ENCODE data around the gene SPARCL1.

SPARCL1 gene

DNA sequence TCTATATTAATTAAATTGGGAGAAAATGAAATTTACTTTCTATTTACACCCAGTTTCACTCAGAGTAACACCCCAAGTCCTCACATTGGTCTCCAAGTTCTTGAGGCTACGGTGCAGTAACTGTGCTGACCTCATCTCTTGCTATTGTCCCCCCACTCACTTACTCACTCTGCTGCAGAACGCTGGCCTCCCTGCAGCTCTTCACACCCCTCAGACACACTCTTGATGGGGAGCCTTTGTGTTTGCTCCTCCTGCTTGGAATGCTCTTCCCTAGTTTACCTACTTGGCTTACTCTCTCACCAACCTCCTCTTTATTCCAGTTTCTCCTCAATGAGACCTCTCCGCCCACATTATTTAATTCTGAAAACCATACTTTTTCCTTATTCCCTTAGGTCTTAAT, 22.2 kb upstream of the SPARCL1 start:
- TF ChIP-seq, protein P1, sequence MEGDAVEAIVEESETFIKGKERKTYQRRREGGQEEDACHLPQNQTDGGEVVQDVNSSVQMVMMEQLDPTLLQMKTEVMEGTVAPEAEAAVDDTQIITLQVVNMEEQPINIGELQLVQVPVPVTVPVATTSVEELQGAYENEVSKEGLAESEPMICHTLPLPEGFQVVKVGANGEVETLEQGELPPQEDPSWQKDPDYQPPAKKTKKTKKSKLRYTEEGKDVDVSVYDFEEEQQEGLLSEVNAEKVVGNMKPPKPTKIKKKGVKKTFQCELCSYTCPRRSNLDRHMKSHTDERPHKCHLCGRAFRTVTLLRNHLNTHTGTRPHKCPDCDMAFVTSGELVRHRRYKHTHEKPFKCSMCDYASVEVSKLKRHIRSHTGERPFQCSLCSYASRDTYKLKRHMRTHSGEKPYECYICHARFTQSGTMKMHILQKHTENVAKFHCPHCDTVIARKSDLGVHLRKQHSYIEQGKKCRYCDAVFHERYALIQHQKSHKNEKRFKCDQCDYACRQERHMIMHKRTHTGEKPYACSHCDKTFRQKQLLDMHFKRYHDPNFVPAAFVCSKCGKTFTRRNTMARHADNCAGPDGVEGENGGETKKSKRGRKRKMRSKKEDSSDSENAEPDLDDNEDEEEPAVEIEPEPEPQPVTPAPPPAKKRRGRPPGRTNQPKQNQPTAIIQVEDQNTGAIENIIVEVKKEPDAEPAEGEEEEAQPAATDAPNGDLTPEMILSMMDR (IDR thresholded peaks at IDR 0.05) = no peak
- TF ChIP-seq ZFX (IDR thresholded peaks at IDR 0.05; ENCODE audit: borderline replicate concordance) = no peak
- no peak overlapping the region for H3K27ac ChIP-seq

DNA sequence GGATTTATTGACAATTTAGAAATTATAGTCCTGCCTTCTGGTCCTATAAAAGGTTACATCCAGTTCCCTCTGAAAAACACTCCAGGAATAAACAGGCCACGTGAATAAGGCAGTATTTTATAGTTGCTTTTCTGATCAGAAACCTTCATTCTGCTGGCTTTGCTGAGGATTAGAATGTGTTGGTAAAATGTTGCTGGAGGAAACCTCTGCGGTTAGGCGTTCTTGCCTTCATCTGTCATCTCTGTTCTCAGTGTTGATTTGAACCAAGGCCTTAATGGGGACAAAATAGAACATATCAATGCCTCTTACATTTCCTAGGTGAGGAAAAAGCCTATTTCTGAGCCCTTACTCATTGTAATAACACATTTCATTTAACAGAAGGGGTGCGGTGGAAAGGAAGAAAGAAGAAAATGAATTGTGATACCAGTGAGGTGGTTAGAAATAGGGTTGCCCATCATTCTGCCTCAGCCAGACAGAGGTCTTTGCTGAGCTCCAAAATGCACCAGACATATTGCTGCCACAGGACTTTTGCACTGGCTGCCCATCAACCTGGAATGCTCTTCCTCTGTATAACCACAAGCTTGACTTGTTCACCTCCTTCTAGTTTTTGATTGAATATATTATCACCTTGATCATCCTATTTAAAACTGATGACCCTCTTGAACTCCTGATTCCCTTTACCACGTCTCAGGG, 18.0 kb upstream of the SPARCL1 start:
- H3K27ac ChIP-seq = no peak overlapping the region
- TF ChIP-seq, protein P1 (IDR thresholded peaks at IDR 0.05) = no peak
- TF ChIP-seq ZFX (IDR thresholded peaks at IDR 0.05; ENCODE audit: borderline replicate concordance) = no peak

DNA sequence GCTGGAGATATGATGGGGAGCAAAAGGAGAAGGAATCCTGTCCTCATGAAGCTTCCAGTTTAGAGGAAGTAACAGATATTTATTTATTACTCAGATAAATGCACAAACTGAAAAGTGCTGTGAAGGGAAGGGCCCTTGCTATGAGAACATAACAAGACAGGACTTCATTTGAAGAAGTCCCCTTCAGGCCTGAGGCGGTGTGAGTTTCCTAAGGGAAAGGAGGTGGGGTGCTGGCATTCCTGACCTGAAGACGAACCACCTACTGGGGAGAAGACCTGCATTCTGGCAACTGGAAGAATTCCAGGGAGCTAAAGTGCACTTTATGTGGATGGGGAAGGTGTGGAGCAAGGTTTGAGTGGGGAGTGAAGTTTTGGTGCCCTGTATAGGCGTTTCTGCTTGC, 15.9 kb upstream of the SPARCL1 start:
- no peak for TF ChIP-seq ZFX (IDR thresholded peaks at IDR 0.05; ENCODE audit: borderline replicate concordance)
- TF ChIP-seq, protein P1 (IDR thresholded peaks at IDR 0.05) = no peak
- no peak overlapping the region for H3K27ac ChIP-seq

DNA sequence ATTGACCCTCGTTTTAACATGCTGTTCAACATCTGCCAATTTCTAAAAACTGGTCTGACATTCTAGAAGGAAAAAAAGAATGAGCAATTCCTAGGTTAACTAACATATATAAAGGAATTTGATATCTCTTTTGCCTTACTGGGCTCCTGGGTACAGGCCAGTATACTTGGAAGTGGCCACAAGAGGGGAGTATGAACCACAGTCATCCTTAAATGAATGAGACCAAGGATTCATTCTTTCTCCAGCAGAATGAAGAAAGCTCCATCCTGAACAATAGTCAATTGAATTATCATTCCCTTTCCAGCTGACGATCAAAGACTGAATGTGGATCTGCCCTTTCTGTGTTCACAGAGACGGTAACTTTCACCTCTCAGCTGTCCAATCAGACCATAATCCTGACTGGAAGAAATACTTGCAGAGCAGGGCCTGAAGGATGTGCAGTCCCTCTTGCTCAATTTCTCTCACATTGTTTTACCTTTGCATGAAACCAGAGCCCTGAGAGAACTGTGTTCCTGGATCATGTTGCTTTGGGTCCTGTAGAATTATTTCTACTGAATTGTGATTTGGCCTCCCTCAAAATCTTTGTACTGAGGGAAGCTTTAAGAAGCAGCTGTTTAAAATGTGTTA, 14.8 kb upstream of the SPARCL1 start:
- no peak overlapping the region for H3K27ac ChIP-seq
- no peak for TF ChIP-seq ZFX (IDR thresholded peaks at IDR 0.05; ENCODE audit: borderline replicate concordance)
- TF ChIP-seq, protein P1 (IDR thresholded peaks at IDR 0.05) = peak; percentile 75

DNA sequence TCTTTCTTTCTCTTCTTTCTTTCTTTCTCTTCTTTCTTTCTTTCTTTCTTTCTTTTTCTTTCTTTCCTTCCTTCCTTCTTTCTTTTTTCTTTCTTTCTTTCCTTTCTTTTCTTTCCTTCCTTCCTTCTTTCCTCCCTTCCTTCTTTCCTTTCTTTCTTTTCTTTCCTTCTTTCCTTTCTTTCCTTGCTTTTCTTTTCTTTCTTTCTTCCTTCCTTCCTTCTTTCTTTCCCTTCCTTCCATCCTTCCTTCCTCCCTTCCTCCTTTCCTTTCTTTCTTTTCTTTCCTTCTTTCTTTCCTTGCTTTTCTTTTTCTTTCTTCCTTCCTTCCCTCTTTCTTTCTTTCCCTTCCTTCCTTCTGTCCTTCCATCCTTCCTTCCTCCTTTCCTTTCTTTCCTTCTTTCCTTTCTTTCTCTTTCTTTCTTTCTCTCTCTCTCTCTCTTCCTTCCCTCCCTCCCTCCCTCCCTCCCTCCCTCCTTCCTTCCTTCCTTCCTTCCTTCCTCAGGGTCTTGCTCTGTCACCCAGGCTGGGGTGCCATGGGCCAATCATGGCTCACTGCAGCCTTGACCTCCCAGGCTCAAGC, 13.6 kb upstream of the SPARCL1 start:
- no peak overlapping the region for H3K27ac ChIP-seq
- TF ChIP-seq, protein P1 (IDR thresholded peaks at IDR 0.05) = no peak
- TF ChIP-seq ZFX (IDR thresholded peaks at IDR 0.05; ENCODE audit: borderline replicate concordance) = no peak

DNA sequence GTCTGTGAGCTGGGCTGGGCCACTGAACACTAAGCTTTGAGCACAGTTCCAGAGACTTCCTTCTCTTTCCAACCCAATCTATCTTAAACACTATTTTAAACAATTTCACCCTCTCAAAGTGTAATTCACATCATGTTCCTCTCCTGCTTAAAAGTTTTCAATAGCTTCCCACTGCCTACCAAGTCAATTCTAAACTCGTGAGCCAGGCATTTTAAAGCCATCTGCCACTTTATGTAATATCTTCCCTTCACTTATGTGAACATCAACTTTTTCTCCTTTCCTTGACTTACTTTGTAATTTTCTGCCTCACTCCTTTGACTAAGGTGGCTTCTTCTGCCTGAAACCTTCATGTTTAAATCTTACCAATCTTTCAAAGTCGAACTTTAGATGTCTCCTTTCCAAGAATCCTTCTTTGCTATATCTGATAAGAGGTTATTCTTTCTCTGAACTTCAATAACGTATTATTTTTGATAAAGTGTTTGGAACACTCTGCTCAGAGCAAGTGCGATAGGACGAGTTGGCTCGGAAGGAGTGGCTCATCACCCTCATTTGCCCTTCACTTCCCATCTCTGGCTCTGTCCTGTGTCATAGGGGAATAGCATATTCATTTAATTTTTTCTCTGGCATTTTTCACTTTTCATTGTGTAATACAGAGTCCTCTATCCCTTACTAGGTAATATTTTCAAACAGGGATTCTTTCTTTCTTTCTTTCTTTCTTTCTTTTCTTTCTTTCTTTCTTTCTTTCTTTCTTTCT, 13.0 kb upstream of the SPARCL1 start:
- H3K27ac ChIP-seq = no peak overlapping the region
- no peak for TF ChIP-seq ZFX (IDR thresholded peaks at IDR 0.05; ENCODE audit: borderline replicate concordance)
- TF ChIP-seq, protein P1 (IDR thresholded peaks at IDR 0.05) = no peak

Data from 22Rv1 (cell line).